Activated T-cell treated with anti-CD3 and anti-CD28 coated beads, Interleukin-2, amount 50 U/mL, for 4 hours (primary cell): ENCODE results near the gene WWOX. TPM values are rescaled to one million over a fixed set of nuclear protein-coding genes. Genes with fewer than 3 reads are reported as not detected.

Experiments used
- ATAC-seq, 2 donors: fragments of 200-7000 bp; cut with Tn5 transposase; one replicate each; pipeline ENCODE4 v1.10.0; 2021
- DNase-seq: peaks from one replicate; pipeline ENCODE4 v3.0.0-alpha.2; 2020
- H3K27me3 Mint-ChIP-seq: one replicate; pipeline ENCODE4 v1.8.0; 2021; ENCODE audit warnings: low read depth, mixed read lengths
- H3K36me3 Mint-ChIP-seq: one replicate; pipeline ENCODE4 v1.8.0; 2022; ENCODE audit warnings: mixed read lengths; ENCODE audit not compliant: insufficient read depth
- H3K4me1 Mint-ChIP-seq: one replicate; pipeline ENCODE4 v1.8.0; 2021; ENCODE audit warnings: low read depth, mixed read lengths
- H3K4me3 Mint-ChIP-seq: one replicate; pipeline ENCODE4 v1.8.0; 2021; ENCODE audit warnings: mild to moderate bottlenecking, moderate library complexity, mixed read lengths
- H3K9me3 Mint-ChIP-seq: one replicate; pipeline ENCODE4 v1.8.0; 2021; ENCODE audit warnings: mixed read lengths
- total RNA-seq, 3 donors: library from RNA; stranded (reverse); gene quantifications; one replicate each; pipeline ENCODE4 v1.2.1, GENCODE V29; 2021

WWOX gene
- total RNA-seq, 3 donors from 2014 or later = 13.9 to 19.1 (median 18.9) TPM

GRCh38 chr16:78224342-78224741 lies 124.9 kb downstream of the WWOX start:
- no peak for ATAC-seq
- Mint-ChIP-seq H3K27me3 (no peaks in the 10 kb centered on the region), H3K36me3 (no peaks in the 10 kb centered on the region), H3K9me3 (no peaks in the 10 kb centered on the region), H3K4me1 (no peaks in the 10 kb centered on the region), H3K4me3 (no peak overlapping the region)
- no peak for DNase-seq

GRCh38 chr16:78225919-78226318 lies 126.5 kb downstream of the WWOX start:
- no peaks in the 10 kb centered on the region for H3K9me3 Mint-ChIP-seq
- no peaks in the 10 kb centered on the region for H3K27me3 Mint-ChIP-seq
- no peaks in the 10 kb centered on the region for H3K36me3 Mint-ChIP-seq
- no peak for DNase-seq
- H3K4me3 Mint-ChIP-seq = no peak overlapping the region
- no peaks in the 10 kb centered on the region for H3K4me1 Mint-ChIP-seq
- no peak for ATAC-seq

GRCh38 chr16:78227855-78228254 lies 128.4 kb downstream of the WWOX start:
- Mint-ChIP-seq H3K4me1 (no peaks in the 10 kb centered on the region), H3K27me3 (no peaks in the 10 kb centered on the region), H3K9me3 (no peaks in the 10 kb centered on the region), H3K4me3 (no peak overlapping the region), H3K36me3 (no peaks in the 10 kb centered on the region)
- ATAC-seq (no peak), DNase-seq (no peak)

DNA sequence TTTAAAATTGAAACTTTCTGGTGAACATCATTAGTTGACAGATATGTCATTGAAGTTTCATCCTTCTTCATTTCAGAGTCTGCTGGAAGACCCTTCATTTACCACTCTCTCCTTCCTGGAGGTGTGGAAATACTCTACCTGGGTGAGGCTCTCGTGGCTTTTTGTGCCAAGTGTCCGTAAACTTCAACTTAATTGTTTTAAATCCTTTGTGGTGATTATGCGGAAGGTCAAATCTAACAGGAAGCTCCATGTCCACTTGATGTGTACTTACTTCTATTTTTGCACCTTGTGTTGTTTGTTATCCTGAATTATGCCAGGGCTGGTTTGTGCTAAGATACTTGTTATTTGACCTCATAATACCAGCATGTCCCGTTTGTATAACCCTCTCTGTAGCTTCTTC lies 129.2 kb downstream of the WWOX start:
- Mint-ChIP-seq H3K4me3 (no peak overlapping the region), H3K9me3 (no peaks in the 10 kb centered on the region), H3K36me3 (no peaks in the 10 kb centered on the region), H3K4me1 (no peaks in the 10 kb centered on the region), H3K27me3 (no peaks in the 10 kb centered on the region)
- DNase-seq = no peak
- no peak for ATAC-seq

DNA sequence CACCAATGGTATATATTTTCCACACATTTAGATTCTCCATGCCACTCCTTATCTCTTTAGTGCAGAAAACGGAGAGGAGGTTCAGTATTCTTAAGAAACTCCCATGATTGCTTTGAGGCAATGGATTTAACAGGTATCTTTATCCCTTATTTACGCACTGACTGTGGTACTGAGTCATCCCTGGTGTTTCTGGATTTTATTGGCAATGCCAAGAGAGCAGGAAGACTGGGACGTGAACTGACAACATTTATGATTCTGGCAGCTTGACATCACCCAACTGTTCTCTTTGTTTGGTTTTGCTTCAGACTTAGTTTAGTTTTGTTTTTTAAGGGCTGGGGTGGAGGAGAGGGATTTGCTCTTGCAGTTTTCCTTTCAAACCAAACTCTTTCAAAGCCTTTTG lies 131.4 kb downstream of the WWOX start:
- H3K4me1 Mint-ChIP-seq = peaks cover 2% of the 10 kb centered on the region
- no peak for ATAC-seq
- no peaks in the 10 kb centered on the region for H3K9me3 Mint-ChIP-seq
- DNase-seq = no peak
- no peak overlapping the region for H3K4me3 Mint-ChIP-seq
- H3K27me3 Mint-ChIP-seq = no peaks in the 10 kb centered on the region
- H3K36me3 Mint-ChIP-seq = no peaks in the 10 kb centered on the region

- H3K4me3 Mint-ChIP-seq = no peak overlapping the region
- no peaks in the 10 kb centered on the region for H3K9me3 Mint-ChIP-seq
- DNase-seq = peak; percentile 45
- H3K4me1 Mint-ChIP-seq = peaks cover 2% of the 10 kb centered on the region
- ATAC-seq = peak; percentile 69 to 73
- H3K27me3 Mint-ChIP-seq = no peaks in the 10 kb centered on the region
- no peaks in the 10 kb centered on the region for H3K36me3 Mint-ChIP-seq
Observed at GRCh38 chr16:78235168-78235800, 135.8 kb downstream of the WWOX start.

GRCh38 chr16:78235876-78236275 lies 136.4 kb downstream of the WWOX start:
- DNase-seq (no peak), ATAC-seq (no peak)
- peaks cover 2% of the 10 kb centered on the region for H3K4me1 Mint-ChIP-seq
- H3K4me3 Mint-ChIP-seq = no peak overlapping the region
- no peaks in the 10 kb centered on the region for H3K36me3 Mint-ChIP-seq
- H3K27me3 Mint-ChIP-seq = no peaks in the 10 kb centered on the region
- H3K9me3 Mint-ChIP-seq = no peaks in the 10 kb centered on the region

GRCh38 chr16:78237841-78238240 lies 138.4 kb downstream of the WWOX start:
- H3K36me3 Mint-ChIP-seq = no peaks in the 10 kb centered on the region
- no peaks in the 10 kb centered on the region for H3K27me3 Mint-ChIP-seq
- H3K4me3 Mint-ChIP-seq = no peak overlapping the region
- ATAC-seq = no peak
- no peaks in the 10 kb centered on the region for H3K9me3 Mint-ChIP-seq
- DNase-seq = no peak
- peaks cover 2% of the 10 kb centered on the region for H3K4me1 Mint-ChIP-seq

- H3K4me3 Mint-ChIP-seq = no peak overlapping the region
- DNase-seq (no peak), ATAC-seq (no peak)
- H3K27me3 Mint-ChIP-seq = no peaks in the 10 kb centered on the region
- no peaks in the 10 kb centered on the region for H3K9me3 Mint-ChIP-seq
- no peaks in the 10 kb centered on the region for H3K4me1 Mint-ChIP-seq
- H3K36me3 Mint-ChIP-seq = no peaks in the 10 kb centered on the region
Observed at GRCh38 chr16:78240459-78241222, 141.2 kb downstream of the WWOX start.

- no peak for DNase-seq
- no peaks in the 10 kb centered on the region for H3K27me3 Mint-ChIP-seq
- no peaks in the 10 kb centered on the region for H3K36me3 Mint-ChIP-seq
- H3K4me3 Mint-ChIP-seq = no peak overlapping the region
- ATAC-seq = no peak
- no peaks in the 10 kb centered on the region for H3K4me1 Mint-ChIP-seq
- H3K9me3 Mint-ChIP-seq = no peaks in the 10 kb centered on the region
Observed at GRCh38 chr16:78242239-78242630, 142.8 kb downstream of the WWOX start.

- no peaks in the 10 kb centered on the region for H3K27me3 Mint-ChIP-seq
- ATAC-seq = no peak
- H3K9me3 Mint-ChIP-seq = no peaks in the 10 kb centered on the region
- H3K36me3 Mint-ChIP-seq = peaks cover 7% of the 10 kb centered on the region
- no peaks in the 10 kb centered on the region for H3K4me1 Mint-ChIP-seq
- H3K4me3 Mint-ChIP-seq = no peak overlapping the region
- DNase-seq = no peak
Observed at GRCh38 chr16:78244131-78244895, 144.9 kb downstream of the WWOX start.

- ATAC-seq (no peak), DNase-seq (no peak)
- Mint-ChIP-seq H3K4me3 (no peak overlapping the region), H3K36me3 (peaks cover 7% of the 10 kb centered on the region), H3K9me3 (no peaks in the 10 kb centered on the region), H3K27me3 (no peaks in the 10 kb centered on the region), H3K4me1 (no peaks in the 10 kb centered on the region)
Observed at GRCh38 chr16:78246559-78246958, 147.1 kb downstream of the WWOX start.

DNA sequence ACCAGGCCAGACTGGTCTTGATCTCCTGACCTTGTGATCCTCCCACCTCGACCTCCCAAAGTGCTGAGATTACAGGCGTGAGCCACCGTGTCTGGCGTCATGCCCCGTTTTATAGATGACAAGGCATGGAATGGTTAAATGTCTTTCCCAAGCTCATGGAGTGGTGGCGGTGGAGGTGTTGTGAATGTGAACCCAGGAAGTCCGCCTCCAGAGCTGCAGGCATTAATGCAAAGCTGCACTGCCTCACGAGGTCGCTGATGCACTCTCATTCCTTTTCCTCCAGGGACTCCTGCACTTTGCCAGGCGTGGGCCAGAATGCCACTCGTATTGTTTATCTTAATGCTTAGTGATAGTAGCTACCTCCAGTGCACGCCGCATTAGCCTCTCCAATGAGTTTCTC lies 149.6 kb downstream of the WWOX start:
- peaks cover 8% of the 10 kb centered on the region for H3K36me3 Mint-ChIP-seq
- no peaks in the 10 kb centered on the region for H3K9me3 Mint-ChIP-seq
- no peaks in the 10 kb centered on the region for H3K27me3 Mint-ChIP-seq
- ATAC-seq = no peak
- no peak overlapping the region for H3K4me3 Mint-ChIP-seq
- DNase-seq = no peak
- no peaks in the 10 kb centered on the region for H3K4me1 Mint-ChIP-seq

DNA sequence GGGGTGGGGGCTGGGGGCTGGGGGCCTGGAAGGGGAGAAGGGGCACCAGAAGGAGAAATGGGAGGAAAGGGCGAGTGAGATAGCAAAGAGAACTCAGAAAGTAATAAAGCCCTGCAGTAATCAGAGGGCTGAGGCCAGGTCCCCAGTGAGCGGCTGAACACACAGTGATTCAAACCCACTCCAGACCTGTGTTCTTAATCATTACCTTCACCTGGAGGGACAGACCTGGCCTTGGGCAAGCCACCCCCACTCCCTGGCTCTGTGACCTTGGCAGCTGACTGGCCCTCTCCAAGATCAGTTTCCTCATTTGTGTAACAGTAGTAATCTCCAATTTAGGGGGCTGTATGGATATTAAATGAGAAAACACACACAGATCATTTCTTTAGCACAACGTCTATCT lies 150.4 kb downstream of the WWOX start:
- Mint-ChIP-seq H3K27me3 (no peaks in the 10 kb centered on the region), H3K9me3 (no peaks in the 10 kb centered on the region), H3K36me3 (peaks cover 8% of the 10 kb centered on the region), H3K4me3 (no peak overlapping the region), H3K4me1 (no peaks in the 10 kb centered on the region)
- ATAC-seq (no peak), DNase-seq (no peak)

GRCh38 chr16:78251115-78251514 lies 151.7 kb downstream of the WWOX start:
- peaks cover 8% of the 10 kb centered on the region for H3K36me3 Mint-ChIP-seq
- no peak overlapping the region for H3K4me3 Mint-ChIP-seq
- ATAC-seq = no peak
- no peak for DNase-seq
- H3K4me1 Mint-ChIP-seq = no peaks in the 10 kb centered on the region
- H3K27me3 Mint-ChIP-seq = no peaks in the 10 kb centered on the region
- no peaks in the 10 kb centered on the region for H3K9me3 Mint-ChIP-seq
